Kidney epithelial cell (primary cell): ENCODE results near the gene GFRA1. TPM values are rescaled to one million over a fixed set of nuclear protein-coding genes. Genes with fewer than 3 reads are reported as not detected.

Experiments used
- DNase-seq: peaks from one replicate; pipeline ENCODE4 v3.0.0-alpha.2; 2010; ENCODE audit warnings: low read depth
- H3K27me3 ChIP-seq: 2 replicates; pipeline ENCODE4 v1.6.0; 2011; ENCODE audit warnings: low read length; ENCODE audit not compliant: control insufficient read depth, insufficient read depth
- H3K36me3 ChIP-seq: 2 replicates; pipeline ENCODE4 v1.5.1; 2011; ENCODE audit warnings: low read length; ENCODE audit not compliant: control insufficient read depth, insufficient read depth
- H3K4me3 ChIP-seq: 2 replicates; pipeline ENCODE4 v1.5.1; 2011; ENCODE audit warnings: low read depth, mild to moderate bottlenecking, control low read depth, low read length
- CTCF ChIP-seq: IDR thresholded peaks from 2 replicates; pipeline ENCODE4 v1.5.1; 2011; ENCODE audit warnings: mild to moderate bottlenecking, moderate library complexity, low read length, control low read depth, inconsistent platforms; ENCODE audit not compliant: insufficient read depth, poor library complexity, severe bottlenecking
- total RNA-seq: library from RNA; depleted of rRNA; stranded (reverse); fragments of >200 nt; gene quantifications from 2 replicates; pipeline ENCODE4 v1.2.3, GENCODE V29; 2015

The GFRA1 gene
- total RNA-seq, 1 donor from 2014 or later, result 1.6 TPM

GRCh38 chr10:116109481-116109880, 163.5 kb downstream of the GFRA1 start:
- H3K27me3 ChIP-seq, result no peaks in the 10 kb centered on the region
- no peak for TF ChIP-seq CTCF

DNA sequence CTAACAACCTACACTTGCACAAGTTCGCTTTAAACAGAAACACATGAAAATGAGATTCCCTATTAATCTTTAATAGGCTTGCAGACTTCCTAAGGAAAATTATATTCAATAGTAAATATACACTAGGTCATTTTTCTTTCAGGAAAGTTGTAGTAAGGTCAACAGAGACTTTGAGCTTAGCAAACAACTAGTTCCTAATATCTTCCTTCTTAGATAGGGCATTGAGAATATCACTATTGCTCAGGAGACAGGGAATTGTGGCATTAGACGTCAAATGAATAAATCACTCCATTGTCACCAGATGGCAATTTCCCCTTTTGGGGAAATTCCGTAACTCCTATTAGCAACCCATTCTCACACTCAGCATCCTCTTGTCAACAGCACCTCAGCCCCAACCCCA, 164.9 kb downstream of the GFRA1 start:
- no peak overlapping the region for H3K4me3 ChIP-seq
- TF ChIP-seq CTCF, result no peak
- H3K36me3 ChIP-seq, result no peaks in the 10 kb centered on the region
- DNase-seq, result no peak
- H3K27me3 ChIP-seq, result no peaks in the 10 kb centered on the region

More at GRCh38 chr10:116109481-116109880, 163.5 kb downstream of the GFRA1 start:
- Histone ChIP-seq H3K36me3 (no peaks in the 10 kb centered on the region), H3K4me3 (no peak overlapping the region)
- DNase-seq, result no peak

- no peak overlapping the region for H3K4me3 ChIP-seq
- no peaks in the 10 kb centered on the region for H3K36me3 ChIP-seq
- no peaks in the 10 kb centered on the region for H3K27me3 ChIP-seq
- DNase-seq, result no peak
- TF ChIP-seq CTCF, result no peak
Measured at GRCh38 chr10:116106611-116107010, 166.4 kb downstream of the GFRA1 start.

- DNase-seq, result no peak
- H3K27me3 ChIP-seq, result no peaks in the 10 kb centered on the region
- H3K36me3 ChIP-seq, result no peaks in the 10 kb centered on the region
- no peak for TF ChIP-seq CTCF
- no peak overlapping the region for H3K4me3 ChIP-seq
Measured at GRCh38 chr10:116105264-116105663, 167.7 kb downstream of the GFRA1 start.

DNA sequence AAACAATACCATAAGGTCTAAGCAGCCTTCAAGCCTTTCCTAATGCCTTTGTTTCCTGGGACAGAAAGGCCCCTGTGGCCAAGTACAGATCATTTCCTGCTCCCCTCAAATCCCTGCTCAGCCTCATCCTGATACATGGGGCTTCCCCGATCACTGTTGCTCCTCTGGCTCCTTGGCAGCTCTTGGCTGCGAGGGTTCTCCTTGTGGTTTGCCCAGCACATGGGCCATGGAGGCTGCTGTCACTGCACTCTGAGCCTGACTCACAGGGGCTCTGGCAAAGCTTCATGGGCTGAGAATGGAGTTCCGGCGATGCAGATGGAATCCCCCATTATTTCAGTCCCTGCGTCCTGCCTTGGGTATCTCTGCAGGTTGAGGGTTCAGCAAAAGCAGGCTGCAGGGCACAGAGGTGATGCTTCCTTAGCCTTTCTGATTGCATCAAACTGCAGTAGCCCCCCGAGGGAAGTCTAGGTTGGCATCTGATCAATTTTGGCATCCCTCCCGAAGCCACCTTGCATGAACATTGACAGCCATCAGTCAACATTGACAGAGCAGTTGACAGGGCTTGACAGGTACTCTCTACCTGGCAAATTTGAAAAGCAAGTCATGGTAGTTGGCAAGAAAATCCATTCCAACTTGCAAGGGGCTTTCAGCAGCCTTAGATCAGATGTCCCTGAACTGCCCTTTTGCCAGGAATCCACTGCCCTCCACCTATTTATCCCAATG, 168.6 kb downstream of the GFRA1 start:
- H3K36me3 ChIP-seq, result no peaks in the 10 kb centered on the region

More for the DNA sequence above, 168.6 kb downstream of the GFRA1 start:
- DNase-seq, result no peak
- TF ChIP-seq CTCF, result no peak
- Histone ChIP-seq H3K4me3 (no peak overlapping the region), H3K27me3 (no peaks in the 10 kb centered on the region)
